ENCODE data around the gene TASOR.

TASOR gene

GRCh38 chr3:56673781-56674457, 9.1 kb downstream of the TASOR start:
- Histone ChIP-seq H2BK5ac (ENCODE audit: low read length) (no peak overlapping the region), H3K4ac (ENCODE audit: low read length) (no peak overlapping the region)

GRCh38 chr3:56667973-56668579, 15.0 kb downstream of the TASOR start:
- H3K4me3 ChIP-seq (ENCODE audit: low read length in 2 of 2) = no peak overlapping the region
- H3K18ac ChIP-seq (ENCODE audit: low read length) = no peak overlapping the region
- H3K79me1 ChIP-seq (ENCODE audit: low read depth, low read length) = no peaks in the 10 kb centered on the region
- no peak overlapping the region for H2BK5ac ChIP-seq (ENCODE audit: low read length)
- H3K4me1 ChIP-seq (ENCODE audit: control insufficient read depth in 2 of 2, insufficient read depth in 1 of 2, low read depth in 1 of 2, low read length in 2 of 2) = no peaks in the 10 kb centered on the region
- H2BK120ac ChIP-seq (ENCODE audit: low read depth, low read length) = no peak overlapping the region
- no peak overlapping the region for H4K91ac ChIP-seq (ENCODE audit: low read depth, low read length, poor library complexity)
- H2BK12ac ChIP-seq (ENCODE audit: low read length) = no peak overlapping the region
- H3K14ac ChIP-seq (ENCODE audit: low read length) = no peak overlapping the region
- no peak for DNase-seq (ENCODE audit: low spot score)
- H3K9ac ChIP-seq (ENCODE audit: low read depth, low read length, poor library complexity) = no peak overlapping the region
- H3K27ac ChIP-seq (replicated peaks; ENCODE audit: low read length) = no peak overlapping the region
- no peak overlapping the region for H2AFZ ChIP-seq (ENCODE audit: low read length)
- H4K8ac ChIP-seq (ENCODE audit: low read depth, low read length) = no peak overlapping the region
- H2BK15ac ChIP-seq (ENCODE audit: low read length) = no peak overlapping the region
- H3K23ac ChIP-seq (ENCODE audit: low read depth, low read length, poor library complexity) = no peak overlapping the region
- no peaks in the 10 kb centered on the region for H3K27me3 ChIP-seq (ENCODE audit: control insufficient read depth in 3 of 3, insufficient read depth in 3 of 3, low read depth in 1 of 3, low read length in 3 of 3)
- H3K9me3 ChIP-seq (replicated peaks in 1 of 2; ENCODE audit: control insufficient read depth in 2 of 2, insufficient read depth in 1 of 2, low read depth in 1 of 2, low read length in 2 of 2) = no peaks in the 10 kb centered on the region
- no peak overlapping the region for H2AK5ac ChIP-seq (ENCODE audit: low read depth, low read length)
- no peak overlapping the region for H3K4ac ChIP-seq (ENCODE audit: low read length)
- WGBS, 2 donors (ENCODE audit: extremely low coverage in 2 of 2, insufficient read length in 2 of 2, insufficient replicate concordance in 1 of 2) = no CpG with 5 or more reads among the region's 3 CpGs
- H3K4me2 ChIP-seq (ENCODE audit: insufficient read depth, low read length, poor library complexity, severe bottlenecking) = no peak overlapping the region
- peaks cover 14 to 99% of the 10 kb centered on the region in 2 donors for H3K36me3 ChIP-seq (replicated peaks in 1 of 2; ENCODE audit: control insufficient read depth in 2 of 2, insufficient read depth in 2 of 2, low read length in 2 of 2)

More at GRCh38 chr3:56673781-56674457, 9.1 kb downstream of the TASOR start:
- Histone ChIP-seq H3K36me3 (replicated peaks in 1 of 2; ENCODE audit: control insufficient read depth in 2 of 2, insufficient read depth in 2 of 2, low read length in 2 of 2) (peaks cover 4 to 77% of the 10 kb centered on the region in 2 donors), H3K4me2 (ENCODE audit: insufficient read depth, low read length, poor library complexity, severe bottlenecking) (no peak overlapping the region), H3K18ac (ENCODE audit: low read length) (no peak overlapping the region), H4K91ac (ENCODE audit: low read depth, low read length, poor library complexity) (no peak overlapping the region), H3K27me3 (ENCODE audit: control insufficient read depth in 3 of 3, insufficient read depth in 3 of 3, low read depth in 1 of 3, low read length in 3 of 3) (no peaks in the 10 kb centered on the region), H2BK12ac (ENCODE audit: low read length) (no peak overlapping the region), H2BK15ac (ENCODE audit: low read length) (no peak overlapping the region), H3K23ac (ENCODE audit: low read depth, low read length, poor library complexity) (no peak overlapping the region), H3K4me1 (ENCODE audit: control insufficient read depth in 2 of 2, insufficient read depth in 1 of 2, low read depth in 1 of 2, low read length in 2 of 2) (no peaks in the 10 kb centered on the region), H2AK5ac (ENCODE audit: low read depth, low read length) (no peak overlapping the region), H4K8ac (ENCODE audit: low read depth, low read length) (no peak overlapping the region), H3K27ac (replicated peaks; ENCODE audit: low read length) (no peak overlapping the region), H3K9me3 (replicated peaks in 1 of 2; ENCODE audit: control insufficient read depth in 2 of 2, insufficient read depth in 1 of 2, low read depth in 1 of 2, low read length in 2 of 2) (peaks cover 0 to 20% of the 10 kb centered on the region in 2 donors), H2BK120ac (ENCODE audit: low read depth, low read length) (no peak overlapping the region), H2AFZ (ENCODE audit: low read length) (no peak overlapping the region), H3K9ac (ENCODE audit: low read depth, low read length, poor library complexity) (no peak overlapping the region), H3K79me1 (ENCODE audit: low read depth, low read length) (no peaks in the 10 kb centered on the region), H3K14ac (ENCODE audit: low read length) (no peak overlapping the region), H3K4me3 (ENCODE audit: low read length in 2 of 2) (no peak overlapping the region)
- no peak for DNase-seq (ENCODE audit: low spot score)
- WGBS, 2 donors (ENCODE audit: extremely low coverage in 2 of 2, insufficient read length in 2 of 2, insufficient replicate concordance in 1 of 2) = no CpG with 5 or more reads among the region's 2 CpGs

GRCh38 chr3:56664823-56665222, 18.2 kb downstream of the TASOR start:
- Histone ChIP-seq H3K79me1 (ENCODE audit: low read depth, low read length) (no peaks in the 10 kb centered on the region), H4K8ac (ENCODE audit: low read depth, low read length) (no peak overlapping the region), H2BK5ac (ENCODE audit: low read length) (no peak overlapping the region), H3K9ac (ENCODE audit: low read depth, low read length, poor library complexity) (no peak overlapping the region), H3K4ac (ENCODE audit: low read length) (no peak overlapping the region), H3K27me3 (ENCODE audit: control insufficient read depth in 3 of 3, insufficient read depth in 3 of 3, low read depth in 1 of 3, low read length in 3 of 3) (no peaks in the 10 kb centered on the region), H3K23ac (ENCODE audit: low read depth, low read length, poor library complexity) (no peak overlapping the region), H3K4me1 (ENCODE audit: control insufficient read depth in 2 of 2, insufficient read depth in 1 of 2, low read depth in 1 of 2, low read length in 2 of 2) (no peaks in the 10 kb centered on the region), H2AK5ac (ENCODE audit: low read depth, low read length) (no peak overlapping the region), H3K4me3 (ENCODE audit: low read length in 2 of 2) (no peak overlapping the region), H3K14ac (ENCODE audit: low read length) (no peak overlapping the region), H2BK120ac (ENCODE audit: low read depth, low read length) (no peak overlapping the region), H3K9me3 (replicated peaks in 1 of 2; ENCODE audit: control insufficient read depth in 2 of 2, insufficient read depth in 1 of 2, low read depth in 1 of 2, low read length in 2 of 2) (no peaks in the 10 kb centered on the region), H3K27ac (replicated peaks; ENCODE audit: low read length) (no peak overlapping the region), H2AFZ (ENCODE audit: low read length) (no peak overlapping the region), H3K4me2 (ENCODE audit: insufficient read depth, low read length, poor library complexity, severe bottlenecking) (no peak overlapping the region), H2BK12ac (ENCODE audit: low read length) (no peak overlapping the region), H2BK15ac (ENCODE audit: low read length) (no peak overlapping the region), H4K91ac (ENCODE audit: low read depth, low read length, poor library complexity) (no peak overlapping the region), H3K36me3 (replicated peaks in 1 of 2; ENCODE audit: control insufficient read depth in 2 of 2, insufficient read depth in 2 of 2, low read length in 2 of 2) (peaks cover 14 to 100% of the 10 kb centered on the region in 2 donors), H3K18ac (ENCODE audit: low read length) (no peak overlapping the region)
- no peak for DNase-seq (ENCODE audit: low spot score)
- WGBS, 2 donors (ENCODE audit: extremely low coverage in 2 of 2, insufficient read length in 2 of 2, insufficient replicate concordance in 1 of 2) = no CpG with 5 or more reads among the region's 2 CpGs

DNA sequence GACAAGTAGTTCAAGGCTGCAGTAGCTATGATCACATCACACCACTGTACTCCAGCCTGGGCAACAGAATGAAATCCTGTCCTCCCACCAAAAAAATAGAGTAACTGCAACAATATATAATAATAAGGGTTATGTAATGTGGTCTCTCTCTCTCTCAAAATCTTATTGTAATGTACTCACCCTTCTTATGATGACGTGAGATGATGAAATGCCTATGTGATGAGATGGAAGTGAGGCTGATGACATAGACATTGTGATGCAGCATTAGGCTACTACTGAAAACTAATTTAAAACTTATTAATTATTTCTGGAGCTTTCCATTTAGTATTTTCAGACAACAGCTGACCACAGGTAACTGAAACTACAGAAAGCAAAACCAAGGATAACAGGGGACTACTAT, 27.4 kb downstream of the TASOR start:
- Histone ChIP-seq H3K4ac (ENCODE audit: low read length) (no peak overlapping the region), H2BK120ac (ENCODE audit: low read depth, low read length) (no peak overlapping the region), H2BK12ac (ENCODE audit: low read length) (no peak overlapping the region), H2BK5ac (ENCODE audit: low read length) (no peak overlapping the region), H3K79me1 (ENCODE audit: low read depth, low read length) (peaks cover 1% of the 10 kb centered on the region), H3K4me2 (ENCODE audit: insufficient read depth, low read length, poor library complexity, severe bottlenecking) (no peak overlapping the region), H3K23ac (ENCODE audit: low read depth, low read length, poor library complexity) (no peak overlapping the region), H3K18ac (ENCODE audit: low read length) (no peak overlapping the region), H4K91ac (ENCODE audit: low read depth, low read length, poor library complexity) (no peak overlapping the region), H3K4me1 (ENCODE audit: control insufficient read depth in 2 of 2, insufficient read depth in 1 of 2, low read depth in 1 of 2, low read length in 2 of 2) (no peaks in the 10 kb centered on the region), H3K9ac (ENCODE audit: low read depth, low read length, poor library complexity) (no peak overlapping the region), H3K27ac (replicated peaks; ENCODE audit: low read length) (no peak overlapping the region), H3K14ac (ENCODE audit: low read length) (no peak overlapping the region), H2AFZ (ENCODE audit: low read length) (no peak overlapping the region), H3K27me3 (ENCODE audit: control insufficient read depth in 3 of 3, insufficient read depth in 3 of 3, low read depth in 1 of 3, low read length in 3 of 3) (no peaks in the 10 kb centered on the region), H4K8ac (ENCODE audit: low read depth, low read length) (no peak overlapping the region), H2BK15ac (ENCODE audit: low read length) (no peak overlapping the region), H3K9me3 (replicated peaks in 1 of 2; ENCODE audit: control insufficient read depth in 2 of 2, insufficient read depth in 1 of 2, low read depth in 1 of 2, low read length in 2 of 2) (peaks cover 0 to 8% of the 10 kb centered on the region in 2 donors), H2AK5ac (ENCODE audit: low read depth, low read length) (no peak overlapping the region), H3K4me3 (ENCODE audit: low read length in 2 of 2) (no peak overlapping the region), H3K36me3 (replicated peaks in 1 of 2; ENCODE audit: control insufficient read depth in 2 of 2, insufficient read depth in 2 of 2, low read length in 2 of 2) (peaks cover 16 to 98% of the 10 kb centered on the region in 2 donors)
- no peak for DNase-seq (ENCODE audit: low spot score)
- WGBS, 2 donors (ENCODE audit: extremely low coverage in 2 of 2, insufficient read length in 2 of 2, insufficient replicate concordance in 1 of 2) = no CpG with 5 or more reads among the region's 1 CpG
